HepG2 (cell line): ENCODE results near the gene CYB5D1. TPM values are rescaled to one million over a fixed set of nuclear protein-coding genes. Genes with fewer than 3 reads are reported as not detected.
A peak's percentile ranks its signal among the peaks of the same experiment; 100 is the strongest.

Experiments used
- ATAC-seq: fragments of 200-7000 bp; cut with Tn5 transposase; 3 replicates; pipeline ENCODE4 v1.9.1; 2020; ENCODE audit warnings: mild to moderate bottlenecking, moderate library complexity
- BruUV-seq: library from RNA; stranded (reverse); fragments of 400-500 nt; replicated peaks from 2 replicates; lab custom pipeline; 2021; lab: Mats Ljungman, UMichigan
- CTCF ChIA-PET: fragments of 300-600 bp; formaldehyde crosslinking; extraction: SDS; loops from one replicate; lab custom pipeline; 2021; ENCODE audit warnings: low total read pairs, inconsistent platforms, low intra/inter-chr PET ratio; lab: Yijun Ruan, JAX
- POLR2A ChIA-PET: fragments of 350-600 bp; sonication (Branson Sonifier 250); formaldehyde crosslinking; loops from one replicate; lab custom pipeline; 2020; ENCODE audit warnings: antibody characterized with exemption, inconsistent platforms; lab: Yijun Ruan, JAX
- DNase-seq: peaks from one replicate; pipeline ENCODE4 v3.0.0-alpha.2; 2015; ENCODE audit warnings: low spot score
- FAIRE-seq: peaks from 3 replicates; lab custom pipeline; 2011; peaks lifted over from hg19 to GRCh38; lab: Jason Lieb, UNC
- H2AFZ ChIP-seq: one replicate; pipeline ENCODE4 v1.6.1; 2011; ENCODE audit warnings: low read length, inconsistent platforms
- H3K27ac ChIP-seq: fragments of 300-600 bp; 3 replicates; pipeline ENCODE4 v1.8.0; 2011; ENCODE audit warnings: mixed run types, mild to moderate bottlenecking, mixed read lengths, low read length, inconsistent platforms; ENCODE audit not compliant: insufficient read depth; ENCODE audit errors: extremely low read length
- H3K27me3 ChIP-seq, 2 experiments: fragments of 200-600 bp in 1 of 2; 2 replicates in 1 of 2; 3 replicates in 1 of 2; pipeline versions ENCODE4 v1.6.0 to v1.8.0; 2011; ENCODE audit warnings: low read length in 2 of 2, mild to moderate bottlenecking in 2 of 2, moderate library complexity in 2 of 2, inconsistent platforms in 1 of 2; ENCODE audit not compliant: insufficient read depth in 2 of 2, control insufficient read depth in 1 of 2
- H3K36me3 ChIP-seq, 2 experiments: fragments of 200-600 bp in 1 of 2; replicated peaks in 1 of 2; 2 replicates in 1 of 2; 3 replicates in 1 of 2; pipeline versions ENCODE4 v1.5.1 to v1.8.0; 2011; ENCODE audit warnings: low read length in 2 of 2, inconsistent platforms in 1 of 2; ENCODE audit not compliant: insufficient read depth in 2 of 2, control insufficient read depth in 1 of 2
- H3K4me1 ChIP-seq: 2 replicates; pipeline ENCODE4 v1.5.1; 2012; ENCODE audit warnings: low read length, inconsistent platforms; ENCODE audit not compliant: insufficient read depth
- H3K4me2 ChIP-seq: 2 replicates; pipeline ENCODE4 v1.6.0; 2011; ENCODE audit warnings: low read depth, low read length, inconsistent platforms
- H3K4me3 ChIP-seq, 3 experiments: fragments of 200-600 bp in 1 of 3; sonication (generic), shearing (Covaris generic) in 1 of 3; replicated peaks in 1 of 3; 2 replicates each; pipeline ENCODE4 v1.5.1; 2011 to 2016; ENCODE audit warnings: low read length in 3 of 3, inconsistent platforms in 2 of 3, low read depth in 2 of 3, mild to moderate bottlenecking in 2 of 3, control low read depth in 1 of 3, mixed read lengths in 1 of 3; ENCODE audit not compliant: insufficient read depth in 1 of 3
- H3K79me2 ChIP-seq: one replicate; pipeline ENCODE4 v1.6.1; 2011; ENCODE audit warnings: low read length, inconsistent platforms; ENCODE audit not compliant: insufficient read depth
- H3K9ac ChIP-seq: 2 replicates; pipeline ENCODE4 v1.6.0; 2011; ENCODE audit warnings: mild to moderate bottlenecking, low read depth, low read length, inconsistent platforms; ENCODE audit not compliant: insufficient read depth
- H3K9me3 ChIP-seq: 2 replicates; pipeline ENCODE4 v1.5.1; 2012; ENCODE audit warnings: mild to moderate bottlenecking, low read length
- H4K20me1 ChIP-seq: 2 replicates; pipeline ENCODE4 v1.6.0; 2011; ENCODE audit warnings: inconsistent platforms, mild to moderate bottlenecking, low read length, moderate library complexity; ENCODE audit not compliant: insufficient read depth
- CHD4 ChIP-seq: fragments of 200-600 bp; sonication (generic); IDR thresholded peaks from 2 replicates; pipeline ENCODE4 v1.7.0; 2017; ENCODE audit warnings: mild to moderate bottlenecking, low read length, borderline replicate concordance
- TERF1 ChIP-seq: sonication (generic); formaldehyde crosslinking; IDR thresholded peaks from 2 replicates; pipeline ENCODE4 v1.8.0; 2022; ENCODE audit warnings: mild to moderate bottlenecking, missing genetic modification reagents, moderate library complexity
- ZBTB34 ChIP-seq: sonication (generic); formaldehyde crosslinking; IDR thresholded peaks from 2 replicates; pipeline ENCODE4 v1.8.0; 2022; ENCODE audit warnings: mild to moderate bottlenecking, missing genetic modification reagents
- ZNF629 ChIP-seq: sonication (generic); formaldehyde crosslinking; conservative IDR thresholded peaks from 2 replicates; pipeline ENCODE4 v1.5.0; 2020; ENCODE audit warnings: missing genetic modification reagents
- WGBS: methylation state at CpG from one replicate; pipeline ENCODE4 v1.1.6; 2017; ENCODE audit warnings: low lambda C conversion rate; 5-methylcytosine and 5-hydroxymethylcytosine counted together
- in situ Hi-C: cut with HindIII; loops from 2 replicates; pipeline ENCODE4 v1.10.0; 2017; ENCODE audit warnings: low pct_unique_long_range_greater_than_20kb; ENCODE audit not compliant: extremely low pct_ligation_motif_present
- intact Hi-C: fragments of 100-400 bp; cut with micrococcal nuclease; formaldehyde crosslinking; loops from one replicate; pipeline ENCODE4 v1.10.0; 2022; ENCODE audit not compliant: unreplicated experiment
- polyA plus RNA-seq, 8 experiments: library from polyadenylated mRNA; depleted of rRNA in 3 of 8; stranded (reverse) in 7 of 8; unstranded in 1 of 8; fragments of >200 nt; fragmentation: Illumina TruSeq in 4 of 8; extraction: Trizol in 4 of 8; gene quantifications; 2 replicates each; pipeline versions ENCODE4 v1.2.1 to v1.2.3, GENCODE V29; 2011 to 2016; ENCODE audit warnings: low read depth in 4 of 8, missing spikeins in 1 of 8, mixed read lengths in 1 of 8; ENCODE audit not compliant: insufficient read depth in 1 of 8
- total RNA-seq, 5 experiments: library from RNA; depleted of rRNA; stranded (reverse); fragments of >200 nt; fragmentation: Illumina TruSeq; extraction: Trizol; gene quantifications; 2 replicates each; pipeline ENCODE4 v1.2.3, GENCODE V29; 2016; ENCODE audit warnings: low read depth in 1 of 5

Gene CYB5D1
- total and polyA plus RNA-seq, 2 of the 13 experiments (the other 11 are each of a cell fraction or from before 2014, with no cell fraction given) = 8.9 to 17.0 TPM

- intact Hi-C loops (loop anchor here (5.0 kb wide), 1 partner anchor 201 kb away; no protein-coding TSS in a partner anchor), in situ Hi-C loops (loop anchor here (10.0 kb wide), 1 partner anchor 266 kb away; the partner anchor contains the start of gene CD68)
- peaks cover 61% of the 10 kb centered on the region for H3K79me2 ChIP-seq
- WGBS = 65% methylated on average over 1 of the region's 1 CpG
- H3K4me3 ChIP-seq = peak overlapping the region; percentile 83 to 95 (median 86)
- H2AFZ ChIP-seq = no peak overlapping the region
- no peak for ATAC-seq
- no peak for FAIRE-seq
- peak overlapping the region; percentile 97 for H3K27ac ChIP-seq
- peaks cover 49% of the 10 kb centered on the region for H3K4me1 ChIP-seq
- peaks cover 26% of the 10 kb centered on the region for H4K20me1 ChIP-seq
- peaks cover 5 to 10% of the 10 kb centered on the region in 2 experiments; a peak in 3 of 5 replicates for H3K36me3 ChIP-seq
- peak overlapping the region; percentile 96 for H3K4me2 ChIP-seq
- ChIA-PET POLR2A (interaction anchor here (6.1 to 6.4 kb wide), 2 partner anchors 7 to 16 kb away, joined by 95 to 159 read pairs; partner anchors contain the start of genes CYB5D1, KDM6B, NAA38 and TMEM88), CTCF (no interaction called here)
- no peak for DNase-seq
- H3K27me3 ChIP-seq = peaks cover 0 to 3% of the 10 kb centered on the region in 2 experiments; a peak in 1 of 5 replicates
- H3K9ac ChIP-seq = peak overlapping the region; percentile 96
- TF ChIP-seq TERF1 (peak; percentile 35; the same call in 1 of the 2 replicates), ZNF629 (CRISPR knock-in tag) (peak; percentile 85), CHD4 (0 out of 2 replicates have a peak, but pooled peaks have one; percentile 36), ZBTB34 (no peak)
- TSS peak; percentile 21 for BruUV-seq
- no peaks in the 10 kb centered on the region for H3K9me3 ChIP-seq
Measured at GRCh38 chr17:7840875-7841274, 16.9 kb upstream of the CYB5D1 start.
